Caco-2 (cell line): Measurements from ENCODE around the gene FGF23. TPM values are rescaled to one million over a fixed set of nuclear protein-coding genes. Genes with fewer than 3 reads are reported as not detected.

Experiments used
- BruUV-seq: library from RNA; stranded (reverse); fragments of 400-500 nt; replicated peaks from 2 replicates; lab custom pipeline; 2021; lab: Mats Ljungman, UMichigan
- CTCF ChIA-PET: fragments of 300-600 bp; sonication (Branson Sonifier 250); formaldehyde crosslinking; loops from one replicate; lab custom pipeline; 2022; ENCODE audit warnings: antibody characterized with exemption; lab: Charles Lee
- POLR2A ChIA-PET: fragments of 300-600 bp; sonication (Branson Sonifier 250); formaldehyde crosslinking; loops from one replicate; lab custom pipeline; 2022; ENCODE audit warnings: antibody characterized with exemption; lab: Charles Lee
- DNase-seq, 2 experiments: peaks; one replicate each; pipeline versions ENCODE4 v3.0.0 to v3.0.0-alpha.2; 2020 to 2022
- H3K27me3 ChIP-seq: replicated peaks from 2 replicates; pipeline ENCODE4 v1.6.0; 2011; ENCODE audit warnings: low read length; ENCODE audit not compliant: control insufficient read depth, insufficient read depth
- H3K36me3 ChIP-seq: 2 replicates; pipeline ENCODE4 v1.5.1; 2011; ENCODE audit warnings: low read length; ENCODE audit not compliant: control insufficient read depth, insufficient read depth
- H3K4me1 ChIP-seq: fragments of 250-450 bp; sonication (Bioruptor Pico); 2 replicates; pipeline ENCODE4 v1.5.1; 2020; ENCODE audit warnings: mild to moderate bottlenecking
- H3K4me3 ChIP-seq: 2 replicates; pipeline ENCODE4 v1.5.1; 2011; ENCODE audit warnings: low read depth, mild to moderate bottlenecking, control low read depth, low read length
- H3K9me3 ChIP-seq: fragments of 250-450 bp; sonication (Bioruptor Pico); 2 replicates; pipeline ENCODE4 v1.5.1; 2020; ENCODE audit warnings: mild to moderate bottlenecking, moderate library complexity
- H3K27ac Mint-ChIP-seq: one replicate; pipeline ENCODE4 v1.8.0; 2022; ENCODE audit warnings: mixed read lengths; ENCODE audit not compliant: unreplicated experiment
- H3K27me3 Mint-ChIP-seq: one replicate; pipeline ENCODE4 v1.8.0; 2022; ENCODE audit warnings: mixed read lengths; ENCODE audit not compliant: insufficient read depth, unreplicated experiment
- H3K36me3 Mint-ChIP-seq: one replicate; pipeline ENCODE4 v1.8.0; 2022; ENCODE audit warnings: mild to moderate bottlenecking, mixed read lengths; ENCODE audit not compliant: insufficient read depth, unreplicated experiment
- H3K4me1 Mint-ChIP-seq: one replicate; pipeline ENCODE4 v1.8.0; 2022; ENCODE audit warnings: low read depth, mixed read lengths; ENCODE audit not compliant: unreplicated experiment
- H3K4me3 Mint-ChIP-seq: one replicate; pipeline ENCODE4 v1.8.0; 2022; ENCODE audit warnings: mild to moderate bottlenecking, moderate library complexity, mixed read lengths; ENCODE audit not compliant: unreplicated experiment
- H3K9me3 Mint-ChIP-seq: one replicate; pipeline ENCODE4 v1.8.0; 2022; ENCODE audit warnings: mixed read lengths; ENCODE audit not compliant: unreplicated experiment
- intact Hi-C: fragments of 100-400 bp; cut with micrococcal nuclease; formaldehyde crosslinking; loops from one replicate; pipeline ENCODE4 v1.10.0; 2022; ENCODE audit not compliant: unreplicated experiment
- total RNA-seq: library from RNA; stranded (reverse); gene quantifications from 2 replicates; pipeline ENCODE4 v1.2.3, GENCODE V29; 2022
- TF ChIP-seq, protein P1 (sequence below), 2 experiments: fragments of 200-600 bp in 1 of 2; IDR thresholded peaks; 1 replicate in 1 of 2; 2 replicates in 1 of 2; pipeline versions ENCODE4 v1.5.1 to v1.8.0; 2011 to 2022; ENCODE audit warnings: antibody characterized with exemption in 1 of 2, control low read depth in 1 of 2, inconsistent platforms in 1 of 2, low read depth in 1 of 2, low read length in 1 of 2, mild to moderate bottlenecking in 1 of 2, moderate library complexity in 1 of 2; ENCODE audit not compliant: insufficient read depth in 1 of 2, severe bottlenecking in 1 of 2, unreplicated experiment in 1 of 2

FGF23 gene
- total RNA-seq, 1 experiment from 2014 or later: not detected

DNA sequence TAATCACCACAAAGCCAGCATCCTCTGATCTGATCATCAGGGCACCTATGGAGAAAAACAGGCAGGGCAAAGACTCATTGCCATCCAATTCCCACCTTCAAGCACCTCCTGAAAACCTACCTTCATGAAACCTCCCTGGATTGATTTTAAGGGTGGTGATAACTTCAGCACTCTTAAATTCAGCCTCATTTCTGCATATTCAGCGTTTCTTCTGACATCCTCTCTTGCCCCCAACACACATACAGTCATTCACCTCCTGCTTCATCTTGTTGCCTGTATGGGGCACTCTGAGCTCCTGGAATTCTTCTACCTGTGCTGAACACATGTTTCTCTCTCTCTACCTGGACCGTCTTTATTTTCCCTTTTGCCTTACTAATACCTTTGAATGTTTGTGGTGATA lies 6.9 kb downstream of the FGF23 start:
- H3K27me3 Mint-ChIP-seq: peaks cover 9% of the 10 kb centered on the region
- H3K4me1 Mint-ChIP-seq: no peaks in the 10 kb centered on the region
- no peaks in the 10 kb centered on the region for H3K9me3 Mint-ChIP-seq

DNA sequence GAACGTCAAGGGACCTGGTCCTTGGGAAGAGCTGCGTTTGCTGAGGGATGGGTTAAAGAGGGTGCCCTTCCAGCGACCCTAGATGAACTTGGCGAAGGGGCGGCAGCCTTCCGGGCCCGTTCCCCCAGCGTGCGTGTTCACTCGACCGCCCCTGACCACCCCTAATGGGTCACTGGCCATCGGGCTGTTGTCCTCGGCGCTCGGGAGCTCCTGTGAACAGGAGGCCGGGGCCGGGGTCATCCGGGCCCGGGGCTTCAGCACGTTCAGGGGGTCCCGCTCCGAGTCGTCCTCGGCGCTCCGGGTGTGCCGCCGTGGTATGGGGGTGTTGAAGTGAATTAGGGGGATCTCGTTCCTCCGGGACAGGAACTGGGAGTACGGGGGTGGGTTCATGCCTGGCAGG lies 9.2 kb downstream of the FGF23 start:
- DNase-seq: no peak
- no peak overlapping the region for H3K27ac Mint-ChIP-seq
- no peaks in the 10 kb centered on the region for H3K9me3 ChIP-seq
- CTCF ChIA-PET: interaction anchor here (0.5 kb wide), 1 partner anchor 14 kb away, joined by 3 read pairs; no protein-coding TSS in a partner anchor
- no peak overlapping the region for H3K4me3 ChIP-seq
- no peaks in the 10 kb centered on the region for H3K36me3 ChIP-seq
- POLR2A ChIA-PET: no interaction called here
- H3K27me3 Mint-ChIP-seq: peaks cover 26% of the 10 kb centered on the region
- H3K4me1 ChIP-seq: no peaks in the 10 kb centered on the region
- no peaks in the 10 kb centered on the region for H3K9me3 Mint-ChIP-seq
- H3K27me3 ChIP-seq: no peaks in the 10 kb centered on the region
- TF ChIP-seq, protein P1, sequence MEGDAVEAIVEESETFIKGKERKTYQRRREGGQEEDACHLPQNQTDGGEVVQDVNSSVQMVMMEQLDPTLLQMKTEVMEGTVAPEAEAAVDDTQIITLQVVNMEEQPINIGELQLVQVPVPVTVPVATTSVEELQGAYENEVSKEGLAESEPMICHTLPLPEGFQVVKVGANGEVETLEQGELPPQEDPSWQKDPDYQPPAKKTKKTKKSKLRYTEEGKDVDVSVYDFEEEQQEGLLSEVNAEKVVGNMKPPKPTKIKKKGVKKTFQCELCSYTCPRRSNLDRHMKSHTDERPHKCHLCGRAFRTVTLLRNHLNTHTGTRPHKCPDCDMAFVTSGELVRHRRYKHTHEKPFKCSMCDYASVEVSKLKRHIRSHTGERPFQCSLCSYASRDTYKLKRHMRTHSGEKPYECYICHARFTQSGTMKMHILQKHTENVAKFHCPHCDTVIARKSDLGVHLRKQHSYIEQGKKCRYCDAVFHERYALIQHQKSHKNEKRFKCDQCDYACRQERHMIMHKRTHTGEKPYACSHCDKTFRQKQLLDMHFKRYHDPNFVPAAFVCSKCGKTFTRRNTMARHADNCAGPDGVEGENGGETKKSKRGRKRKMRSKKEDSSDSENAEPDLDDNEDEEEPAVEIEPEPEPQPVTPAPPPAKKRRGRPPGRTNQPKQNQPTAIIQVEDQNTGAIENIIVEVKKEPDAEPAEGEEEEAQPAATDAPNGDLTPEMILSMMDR (IDR thresholded peaks at IDR 0.05; ENCODE audit: insufficient read depth in 1 of 2, low read depth in 1 of 2, low read length in 1 of 2, severe bottlenecking in 1 of 2, unreplicated experiment in 1 of 2): no peak
- no peaks in the 10 kb centered on the region for H3K36me3 Mint-ChIP-seq
- H3K4me1 Mint-ChIP-seq: no peaks in the 10 kb centered on the region
- H3K4me3 Mint-ChIP-seq: no peak overlapping the region
- no TSS peak for BruUV-seq
- intact Hi-C loops: no loop called here

More for the DNA sequence above, 6.9 kb downstream of the FGF23 start:
- no peaks in the 10 kb centered on the region for H3K36me3 ChIP-seq
- no peaks in the 10 kb centered on the region for H3K36me3 Mint-ChIP-seq
- DNase-seq: no peak
- H3K4me1 ChIP-seq: no peaks in the 10 kb centered on the region
- intact Hi-C loops: no loop called here
- CTCF ChIA-PET: interaction anchor here (0.7 kb wide), 1 partner anchor 19 kb away, joined by 4 read pairs; no protein-coding TSS in a partner anchor
- no peak overlapping the region for H3K27ac Mint-ChIP-seq
- POLR2A ChIA-PET: no interaction called here
- H3K4me3 ChIP-seq: no peak overlapping the region
- no peak overlapping the region for H3K4me3 Mint-ChIP-seq
- BruUV-seq: no TSS peak
- H3K27me3 ChIP-seq: no peaks in the 10 kb centered on the region
- TF ChIP-seq, protein P1 (IDR thresholded peaks at IDR 0.05; ENCODE audit: insufficient read depth in 1 of 2, low read depth in 1 of 2, low read length in 1 of 2, severe bottlenecking in 1 of 2, unreplicated experiment in 1 of 2): no peak
- no peaks in the 10 kb centered on the region for H3K9me3 ChIP-seq

DNA sequence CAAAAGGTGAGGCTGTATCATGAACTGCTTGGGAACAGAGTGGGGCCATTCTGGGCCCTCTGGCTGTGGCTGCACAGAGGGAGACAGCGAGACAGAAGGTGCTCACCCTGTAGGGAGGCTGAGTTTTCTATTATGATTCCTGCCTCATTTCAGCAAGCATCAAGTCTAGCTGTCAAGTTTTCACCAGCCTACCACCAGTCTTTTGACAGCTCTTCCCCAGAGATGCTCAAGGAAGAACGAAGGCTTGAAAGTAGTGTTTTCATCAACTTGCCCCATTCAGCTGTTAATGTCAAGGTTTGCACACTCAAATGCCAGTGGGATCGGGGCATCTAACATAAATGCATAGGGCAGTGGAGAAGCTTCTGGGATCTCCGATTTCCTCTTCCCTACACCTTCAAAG lies 10.0 kb downstream of the FGF23 start:
- Mint-ChIP-seq H3K27me3 (peaks cover 32% of the 10 kb centered on the region), H3K4me3 (no peak overlapping the region), H3K4me1 (no peaks in the 10 kb centered on the region), H3K36me3 (no peaks in the 10 kb centered on the region), H3K27ac (no peak overlapping the region), H3K9me3 (no peaks in the 10 kb centered on the region)
- no peaks in the 10 kb centered on the region for H3K9me3 ChIP-seq
- intact Hi-C loops: no loop called here
- BruUV-seq: no TSS peak
- TF ChIP-seq, protein P1 (IDR thresholded peaks at IDR 0.05; ENCODE audit: insufficient read depth in 1 of 2, low read depth in 1 of 2, low read length in 1 of 2, severe bottlenecking in 1 of 2, unreplicated experiment in 1 of 2): no peak
- DNase-seq: no peak
- ChIA-PET POLR2A (no interaction called here), CTCF (no interaction called here)
- H3K27me3 ChIP-seq: no peaks in the 10 kb centered on the region
- no peaks in the 10 kb centered on the region for H3K4me1 ChIP-seq
- no peaks in the 10 kb centered on the region for H3K36me3 ChIP-seq
- no peak overlapping the region for H3K4me3 ChIP-seq
